ENCODE measurements around the gene SLC26A9. TPM values are rescaled to one million over a fixed set of nuclear protein-coding genes. Genes with fewer than 3 reads are reported as not detected.

The SLC26A9 gene, protein sequence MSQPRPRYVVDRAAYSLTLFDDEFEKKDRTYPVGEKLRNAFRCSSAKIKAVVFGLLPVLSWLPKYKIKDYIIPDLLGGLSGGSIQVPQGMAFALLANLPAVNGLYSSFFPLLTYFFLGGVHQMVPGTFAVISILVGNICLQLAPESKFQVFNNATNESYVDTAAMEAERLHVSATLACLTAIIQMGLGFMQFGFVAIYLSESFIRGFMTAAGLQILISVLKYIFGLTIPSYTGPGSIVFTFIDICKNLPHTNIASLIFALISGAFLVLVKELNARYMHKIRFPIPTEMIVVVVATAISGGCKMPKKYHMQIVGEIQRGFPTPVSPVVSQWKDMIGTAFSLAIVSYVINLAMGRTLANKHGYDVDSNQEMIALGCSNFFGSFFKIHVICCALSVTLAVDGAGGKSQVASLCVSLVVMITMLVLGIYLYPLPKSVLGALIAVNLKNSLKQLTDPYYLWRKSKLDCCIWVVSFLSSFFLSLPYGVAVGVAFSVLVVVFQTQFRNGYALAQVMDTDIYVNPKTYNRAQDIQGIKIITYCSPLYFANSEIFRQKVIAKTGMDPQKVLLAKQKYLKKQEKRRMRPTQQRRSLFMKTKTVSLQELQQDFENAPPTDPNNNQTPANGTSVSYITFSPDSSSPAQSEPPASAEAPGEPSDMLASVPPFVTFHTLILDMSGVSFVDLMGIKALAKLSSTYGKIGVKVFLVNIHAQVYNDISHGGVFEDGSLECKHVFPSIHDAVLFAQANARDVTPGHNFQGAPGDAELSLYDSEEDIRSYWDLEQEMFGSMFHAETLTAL
- under 1 TPM; 0.01 to 0.81 (median 0.13) TPM for polyA plus RNA-seq
- long read RNA-seq, donor 1: 0 reads
- long read RNA-seq, donor 2: 0 reads
- long read RNA-seq, donor 3: 0 reads
- long read RNA-seq, donor 4: 0 reads
- long read RNA-seq, donor 5: 0 reads
- long read RNA-seq, donor 6: 0 reads
- long read RNA-seq, donor 7: 0 reads
- long read RNA-seq, donor 8: 0 reads
- long read RNA-seq, donor 9: 0 reads
- long read RNA-seq, donor 10: 0 reads

DNA sequence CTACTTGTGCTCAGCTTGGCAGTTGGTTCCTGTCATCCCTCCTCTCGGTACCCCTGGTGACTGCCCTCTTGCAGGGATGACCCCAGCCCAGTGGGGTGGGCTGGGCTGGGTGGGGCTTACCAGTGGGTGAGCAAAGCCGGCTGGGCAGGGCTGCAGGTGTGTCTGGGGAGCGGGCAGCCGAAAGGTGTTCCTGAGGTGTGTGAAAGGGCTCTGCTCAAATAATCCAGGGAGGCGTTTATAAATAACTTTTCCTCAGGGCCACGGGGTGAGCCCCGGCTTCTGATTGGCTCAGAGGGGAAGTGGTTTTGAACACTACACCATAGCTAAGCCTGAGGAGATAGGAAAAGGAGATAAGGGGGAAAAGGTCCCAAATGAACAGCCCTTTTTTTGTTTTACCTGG is at the start of gene SLC26A9:
TSS of gene SLC26A9 (minus strand) at position 212 of the 400 bp plus-strand sequence. CDS start 7,636 bp downstream, outside the sequence.
- FAIRE-seq: no peak
- Histone ChIP-seq H3K36me3 (ENCODE audit: control insufficient read depth in 3 of 3, insufficient read depth in 2 of 3, low read depth in 1 of 3, low read length in 3 of 3) (no peaks in the 10 kb centered on the region), H3K4me1 (ENCODE audit: control insufficient read depth in 3 of 3, insufficient read depth in 2 of 3, low read depth in 1 of 3, low read length in 2 of 3) (no peaks in the 10 kb centered on the region), H3K4me3 (ENCODE audit: low read depth in 1 of 3, low read length in 3 of 3) (no peak within 1 kb of the TSS), H3K27me3 (ENCODE audit: control insufficient read depth in 3 of 3, insufficient read depth in 3 of 3, low read length in 3 of 3) (peaks cover 0 to 43% (median 10%) of the 10 kb centered on the region in 3 donors), H3K27ac (ENCODE audit: low read depth in 1 of 3, low read length in 2 of 3) (no peak within 1 kb of the TSS), H3K9me3 (ENCODE audit: control insufficient read depth in 2 of 2, insufficient read depth in 1 of 2, low read depth in 1 of 2, low read length in 1 of 2) (no peaks in the 10 kb centered on the region)
- no peak for DNase-seq
- 13 to 36% (median 34%) methylated on average over 7 of the region's 7 CpGs for WGBS, 3 donors

DNA sequence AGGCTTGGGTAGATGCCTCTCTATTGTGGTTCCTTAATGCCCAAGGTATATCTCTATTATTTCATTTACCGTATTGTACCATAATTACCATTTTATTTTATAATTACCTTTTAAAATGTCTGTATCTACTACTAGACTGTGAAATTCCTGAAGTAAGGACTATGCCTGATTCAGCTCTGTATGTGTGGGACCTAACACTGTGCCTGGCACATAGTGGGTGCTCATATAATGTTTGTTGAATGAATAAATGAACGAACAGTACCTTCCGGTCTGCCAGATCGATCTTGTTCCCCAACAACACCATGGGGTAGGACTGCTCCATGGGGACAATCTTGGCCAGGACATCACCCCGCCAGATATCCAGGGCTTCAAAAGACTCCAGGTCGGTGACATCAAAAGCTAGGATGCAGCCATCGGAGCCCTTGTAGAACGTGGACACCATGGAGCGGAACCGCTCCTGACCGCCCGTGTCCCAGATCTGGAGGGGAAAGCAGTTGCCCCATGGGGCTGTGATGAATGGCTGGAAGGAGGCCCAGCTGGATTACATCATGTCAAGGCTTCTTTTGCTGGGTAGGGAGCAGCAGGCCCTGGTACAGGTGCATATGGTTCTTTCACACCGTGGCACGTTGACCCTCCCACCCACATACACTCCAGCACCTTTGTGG is 49.1 kb upstream of the SLC26A9 start:
- Histone ChIP-seq H3K4me3 (ENCODE audit: low read depth in 1 of 3, low read length in 3 of 3) (no peak overlapping the region), H3K27ac (ENCODE audit: low read depth in 1 of 3, low read length in 2 of 3) (no peak overlapping the region), H3K27me3 (ENCODE audit: control insufficient read depth in 3 of 3, insufficient read depth in 3 of 3, low read length in 3 of 3) (peaks cover 0 to 2% (median 0%) of the 10 kb centered on the region in 3 donors), H3K4me1 (ENCODE audit: control insufficient read depth in 3 of 3, insufficient read depth in 2 of 3, low read depth in 1 of 3, low read length in 2 of 3) (no peaks in the 10 kb centered on the region), H3K9me3 (ENCODE audit: control insufficient read depth in 2 of 2, insufficient read depth in 1 of 2, low read depth in 1 of 2, low read length in 1 of 2) (no peaks in the 10 kb centered on the region), H3K36me3 (ENCODE audit: control insufficient read depth in 3 of 3, insufficient read depth in 2 of 3, low read depth in 1 of 3, low read length in 3 of 3) (no peaks in the 10 kb centered on the region)
- FAIRE-seq (no peak), DNase-seq (no peak)
- 92 to 94% (median 93%) methylated on average over 14 of the region's 14 CpGs for WGBS, 3 donors

DNA sequence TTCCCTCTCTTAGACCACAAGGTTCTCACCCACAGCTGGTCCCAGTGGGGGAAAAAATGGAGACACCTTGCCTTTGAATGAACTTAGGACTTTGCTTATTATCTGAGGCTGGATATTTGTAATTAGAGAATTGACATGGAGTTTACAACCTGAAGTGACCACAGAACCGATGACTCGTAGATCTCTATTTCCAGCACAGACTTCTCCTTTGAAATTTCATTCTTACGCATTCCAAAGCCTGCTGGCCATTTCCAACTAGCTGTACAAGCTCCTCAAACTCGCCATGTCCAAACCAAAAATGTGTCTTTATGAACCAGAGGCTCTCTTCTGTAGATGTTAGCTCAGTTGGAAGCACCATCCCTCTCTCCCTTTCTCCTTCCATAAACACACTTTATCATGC is 48.0 kb upstream of the SLC26A9 start:
- WGBS, 3 donors: 45 to 77% (median 45%) methylated on average over 4 of the region's 4 CpGs

DNA sequence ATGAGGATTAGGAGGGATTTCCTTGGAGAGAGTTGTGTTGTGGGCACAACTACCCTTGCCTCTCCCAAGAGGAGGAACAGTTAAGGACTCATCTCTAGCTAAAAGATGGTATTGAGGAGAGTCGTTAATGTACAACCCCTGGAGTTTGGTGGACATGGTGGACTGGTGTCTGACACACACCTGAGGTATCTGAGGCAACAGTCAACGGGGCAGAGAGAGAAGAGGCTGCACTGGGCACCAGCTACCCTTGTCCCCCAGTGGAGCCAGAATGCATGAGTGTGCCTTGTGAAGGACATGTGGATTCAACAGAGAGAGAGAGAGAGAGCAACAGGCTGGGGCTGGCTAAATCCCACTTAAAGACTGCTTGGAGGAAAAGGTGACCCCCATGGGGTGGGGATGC is 47.0 kb upstream of the SLC26A9 start:
- WGBS, 3 donors: 67 to 79% (median 69%) methylated on average over 2 of the region's 2 CpGs
- H3K4me1 ChIP-seq (ENCODE audit: control insufficient read depth in 3 of 3, insufficient read depth in 2 of 3, low read depth in 1 of 3, low read length in 2 of 3): no peaks in the 10 kb centered on the region
- H3K27ac ChIP-seq (ENCODE audit: low read depth in 1 of 3, low read length in 2 of 3): no peak overlapping the region
- FAIRE-seq (no peak), DNase-seq (no peak)
- no peak overlapping the region for H3K4me3 ChIP-seq (ENCODE audit: low read depth in 1 of 3, low read length in 3 of 3)
- no peaks in the 10 kb centered on the region for H3K9me3 ChIP-seq (ENCODE audit: control insufficient read depth in 2 of 2, insufficient read depth in 1 of 2, low read depth in 1 of 2, low read length in 1 of 2)
- no peaks in the 10 kb centered on the region for H3K27me3 ChIP-seq (ENCODE audit: control insufficient read depth in 3 of 3, insufficient read depth in 3 of 3, low read length in 3 of 3)
- H3K36me3 ChIP-seq (ENCODE audit: control insufficient read depth in 3 of 3, insufficient read depth in 2 of 3, low read depth in 1 of 3, low read length in 3 of 3): no peaks in the 10 kb centered on the region

More for the DNA sequence above, 48.0 kb upstream of the SLC26A9 start:
- Histone ChIP-seq H3K27ac (ENCODE audit: low read depth in 1 of 3, low read length in 2 of 3) (no peak overlapping the region), H3K36me3 (ENCODE audit: control insufficient read depth in 3 of 3, insufficient read depth in 2 of 3, low read depth in 1 of 3, low read length in 3 of 3) (no peaks in the 10 kb centered on the region), H3K4me1 (ENCODE audit: control insufficient read depth in 3 of 3, insufficient read depth in 2 of 3, low read depth in 1 of 3, low read length in 2 of 3) (no peaks in the 10 kb centered on the region), H3K27me3 (ENCODE audit: control insufficient read depth in 3 of 3, insufficient read depth in 3 of 3, low read length in 3 of 3) (peaks cover 0 to 2% (median 0%) of the 10 kb centered on the region in 3 donors), H3K9me3 (ENCODE audit: control insufficient read depth in 2 of 2, insufficient read depth in 1 of 2, low read depth in 1 of 2, low read length in 1 of 2) (no peaks in the 10 kb centered on the region), H3K4me3 (ENCODE audit: low read depth in 1 of 3, low read length in 3 of 3) (no peak overlapping the region)
- DNase-seq (no peak), FAIRE-seq (no peak)

DNA sequence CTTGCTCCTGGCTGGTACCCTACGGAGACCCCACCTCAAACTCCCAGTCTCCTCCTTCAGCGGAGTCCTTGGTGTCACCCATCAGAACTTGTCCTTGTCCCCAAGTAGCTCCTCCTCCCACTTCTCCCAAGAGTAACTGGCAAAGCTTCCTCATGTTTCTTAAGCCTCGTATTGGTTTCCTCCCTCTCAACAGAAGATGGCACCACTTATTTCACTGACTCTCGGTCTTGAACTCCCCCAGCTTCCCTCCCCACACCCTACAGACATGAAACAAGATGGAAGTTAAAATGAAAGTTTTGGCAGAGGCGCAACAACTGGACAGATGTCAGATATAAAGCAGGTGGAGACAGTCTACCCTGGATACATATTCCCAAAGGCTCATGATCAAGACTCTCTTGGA is 46.5 kb upstream of the SLC26A9 start:
- Histone ChIP-seq H3K27ac (ENCODE audit: low read depth in 1 of 3, low read length in 2 of 3) (no peak overlapping the region), H3K27me3 (ENCODE audit: control insufficient read depth in 3 of 3, insufficient read depth in 3 of 3, low read length in 3 of 3) (no peaks in the 10 kb centered on the region), H3K9me3 (ENCODE audit: control insufficient read depth in 2 of 2, insufficient read depth in 1 of 2, low read depth in 1 of 2, low read length in 1 of 2) (no peaks in the 10 kb centered on the region), H3K36me3 (ENCODE audit: control insufficient read depth in 3 of 3, insufficient read depth in 2 of 3, low read depth in 1 of 3, low read length in 3 of 3) (no peaks in the 10 kb centered on the region), H3K4me1 (ENCODE audit: control insufficient read depth in 3 of 3, insufficient read depth in 2 of 3, low read depth in 1 of 3, low read length in 2 of 3) (no peaks in the 10 kb centered on the region), H3K4me3 (ENCODE audit: low read depth in 1 of 3, low read length in 3 of 3) (no peak overlapping the region)
- DNase-seq (no peak), FAIRE-seq (no peak)
- 62 to 74% (median 64%) methylated on average over 5 of the region's 5 CpGs for WGBS, 3 donors

DNA sequence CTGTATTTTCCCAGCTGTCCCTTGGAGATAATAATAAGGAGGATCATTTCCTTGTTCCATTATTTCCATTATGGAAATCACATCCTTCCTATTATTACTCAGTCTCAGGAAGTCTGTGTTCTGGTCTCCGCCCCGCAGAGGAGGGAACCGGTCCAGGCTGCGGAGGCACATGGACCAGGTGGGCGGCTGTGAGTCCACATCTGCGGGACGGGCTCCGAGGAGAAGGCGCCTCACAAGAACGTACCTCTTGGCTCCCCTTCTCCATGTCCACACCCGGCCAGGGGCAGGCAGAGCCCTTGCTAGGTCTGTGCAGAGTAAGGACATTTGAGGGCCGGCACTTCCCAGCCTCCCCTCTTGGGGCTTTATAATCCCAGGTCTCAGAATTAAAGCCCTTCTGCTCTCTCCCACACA is 45.3 kb upstream of the SLC26A9 start:
- H3K27ac ChIP-seq (ENCODE audit: low read depth in 1 of 3, low read length in 2 of 3): no peak overlapping the region
- H3K4me1 ChIP-seq (ENCODE audit: control insufficient read depth in 3 of 3, insufficient read depth in 2 of 3, low read depth in 1 of 3, low read length in 2 of 3): no peaks in the 10 kb centered on the region
- no peak overlapping the region for H3K4me3 ChIP-seq (ENCODE audit: low read depth in 1 of 3, low read length in 3 of 3)
- no peaks in the 10 kb centered on the region for H3K27me3 ChIP-seq (ENCODE audit: control insufficient read depth in 3 of 3, insufficient read depth in 3 of 3, low read length in 3 of 3)
- DNase-seq (no peak), FAIRE-seq (no peak)
- WGBS, 3 donors: 64 to 84% (median 77%) methylated on average over 12 of the region's 12 CpGs
- H3K9me3 ChIP-seq (ENCODE audit: control insufficient read depth in 2 of 2, insufficient read depth in 1 of 2, low read depth in 1 of 2, low read length in 1 of 2): no peaks in the 10 kb centered on the region
- H3K36me3 ChIP-seq (ENCODE audit: control insufficient read depth in 3 of 3, insufficient read depth in 2 of 3, low read depth in 1 of 3, low read length in 3 of 3): no peaks in the 10 kb centered on the region

DNA sequence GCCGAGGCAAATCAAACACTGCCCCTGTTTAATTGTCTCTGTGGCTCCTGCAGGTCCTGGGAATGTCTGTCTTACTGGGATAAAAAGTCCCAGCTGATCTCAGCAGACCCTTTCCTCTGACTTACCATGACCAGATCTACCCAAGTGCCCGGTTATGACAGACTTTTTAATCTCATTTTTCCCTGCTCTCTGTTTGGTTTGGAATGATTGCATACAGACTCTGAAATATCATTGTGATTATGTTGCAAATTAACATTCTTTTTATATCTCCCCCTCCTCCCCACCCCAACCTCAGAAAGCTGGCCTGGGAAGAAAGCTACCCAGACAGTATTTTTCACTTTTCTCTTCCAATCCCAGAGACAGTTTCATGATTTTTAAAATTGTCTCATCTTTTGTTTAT is 43.6 kb upstream of the SLC26A9 start:
- Histone ChIP-seq H3K9me3 (ENCODE audit: control insufficient read depth in 2 of 2, insufficient read depth in 1 of 2, low read depth in 1 of 2, low read length in 1 of 2) (no peaks in the 10 kb centered on the region), H3K27me3 (ENCODE audit: control insufficient read depth in 3 of 3, insufficient read depth in 3 of 3, low read length in 3 of 3) (no peaks in the 10 kb centered on the region), H3K36me3 (ENCODE audit: control insufficient read depth in 3 of 3, insufficient read depth in 2 of 3, low read depth in 1 of 3, low read length in 3 of 3) (no peaks in the 10 kb centered on the region), H3K4me1 (ENCODE audit: control insufficient read depth in 3 of 3, insufficient read depth in 2 of 3, low read depth in 1 of 3, low read length in 2 of 3) (no peaks in the 10 kb centered on the region), H3K4me3 (ENCODE audit: low read depth in 1 of 3, low read length in 3 of 3) (no peak overlapping the region), H3K27ac (ENCODE audit: low read depth in 1 of 3, low read length in 2 of 3) (no peak overlapping the region)
- no peak for FAIRE-seq
- no peak for DNase-seq
- WGBS, 3 donors: 53 to 78% (median 69%) methylated on average over 2 of the region's 2 CpGs

DNA sequence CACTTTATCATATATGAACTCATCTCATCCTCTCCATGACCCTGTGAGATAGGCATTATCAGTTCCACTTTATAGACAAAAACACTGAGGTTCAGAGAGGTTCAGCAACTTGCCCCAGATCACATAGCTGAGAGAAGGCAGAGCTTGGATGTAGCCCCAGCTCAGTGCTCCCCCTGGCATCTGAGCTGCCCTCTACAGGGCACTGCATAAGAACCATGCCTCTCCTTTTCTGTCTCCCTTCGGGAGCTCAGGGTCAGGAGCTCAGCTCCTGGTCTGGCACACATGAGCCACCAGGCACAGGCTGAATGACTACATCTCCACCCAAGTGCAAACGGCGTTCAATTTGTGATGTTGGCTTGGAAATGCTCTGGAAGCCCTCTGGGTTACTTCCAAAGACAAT is 43.0 kb upstream of the SLC26A9 start:
- H3K36me3 ChIP-seq (ENCODE audit: control insufficient read depth in 3 of 3, insufficient read depth in 2 of 3, low read depth in 1 of 3, low read length in 3 of 3): no peaks in the 10 kb centered on the region
- WGBS, 3 donors: 59 to 81% (median 73%) methylated on average over 3 of the region's 3 CpGs
- no peaks in the 10 kb centered on the region for H3K4me1 ChIP-seq (ENCODE audit: control insufficient read depth in 3 of 3, insufficient read depth in 2 of 3, low read depth in 1 of 3, low read length in 2 of 3)
- no peaks in the 10 kb centered on the region for H3K27me3 ChIP-seq (ENCODE audit: control insufficient read depth in 3 of 3, insufficient read depth in 3 of 3, low read length in 3 of 3)
- FAIRE-seq (no peak), DNase-seq (no peak)
- H3K4me3 ChIP-seq (ENCODE audit: low read depth in 1 of 3, low read length in 3 of 3): no peak overlapping the region
- H3K27ac ChIP-seq (ENCODE audit: low read depth in 1 of 3, low read length in 2 of 3): no peak overlapping the region
- no peaks in the 10 kb centered on the region for H3K9me3 ChIP-seq (ENCODE audit: control insufficient read depth in 2 of 2, insufficient read depth in 1 of 2, low read depth in 1 of 2, low read length in 1 of 2)

Measured in small intestine (tissue), 16 donors.